HEK293T (cell line): ENCODE measurements around the gene PLCB4.

Source experiments
- CTBP1 ChIP-seq: fragments of 450-650 bp; IDR thresholded peaks from 2 replicates; pipeline ENCODE4 v1.6.1; 2016; ENCODE audit warnings: borderline replicate concordance
- FOXK2 ChIP-seq: fragments of 450-650 bp; IDR thresholded peaks from 2 replicates; pipeline ENCODE4 v1.6.1; 2016; ENCODE audit warnings: mild to moderate bottlenecking
- NFRKB ChIP-seq: fragments of 450-650 bp; IDR thresholded peaks from 2 replicates; pipeline ENCODE4 v1.6.1; 2016; ENCODE audit warnings: mild to moderate bottlenecking, moderate library complexity
- SUZ12 ChIP-seq: fragments of 450-650 bp; IDR thresholded peaks from 2 replicates; pipeline ENCODE4 v1.6.1; 2016; ENCODE audit warnings: mild to moderate bottlenecking
- TARDBP ChIP-seq: fragments of 450-650 bp; IDR thresholded peaks from 2 replicates; pipeline ENCODE4 v1.6.1; 2016
- ZNF384 ChIP-seq: fragments of 450-650 bp; IDR thresholded peaks from 2 replicates; pipeline ENCODE4 v1.6.1; 2016

DNA sequence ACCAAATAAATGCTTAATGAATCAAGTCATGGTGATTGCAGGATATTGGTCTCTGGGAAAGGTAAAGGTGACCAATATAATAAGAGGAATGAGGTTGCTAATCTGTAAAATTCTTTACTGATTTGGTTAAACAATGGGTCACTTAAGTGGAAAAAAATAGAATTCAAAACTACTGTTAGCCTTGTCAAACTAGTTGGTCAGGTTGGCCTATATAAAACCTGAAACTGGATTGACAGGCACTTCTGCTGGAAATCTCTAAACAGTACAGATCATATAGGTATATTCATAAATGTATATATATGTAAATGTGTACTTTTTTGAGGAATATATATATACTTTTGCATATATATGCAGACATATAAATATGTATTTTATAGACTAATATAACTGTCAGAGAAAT is 19.7 kb downstream of the PLCB4 start:
- TF ChIP-seq TARDBP (no peak), SUZ12 (no peak), ZNF384 (no peak), NFRKB (no peak), CTBP1 (no peak), FOXK2 (no peak)
